Measurements from ENCODE around the gene ATG4C. TPM values are rescaled to one million over a fixed set of nuclear protein-coding genes. Genes with fewer than 3 reads are reported as not detected.

Gene ATG4C
- total and polyA plus RNA-seq, 2 of the 13 experiments (the other 11 are each of a cell fraction or from before 2014, with no cell fraction given) = 4.0 to 11.2 TPM

DNA sequence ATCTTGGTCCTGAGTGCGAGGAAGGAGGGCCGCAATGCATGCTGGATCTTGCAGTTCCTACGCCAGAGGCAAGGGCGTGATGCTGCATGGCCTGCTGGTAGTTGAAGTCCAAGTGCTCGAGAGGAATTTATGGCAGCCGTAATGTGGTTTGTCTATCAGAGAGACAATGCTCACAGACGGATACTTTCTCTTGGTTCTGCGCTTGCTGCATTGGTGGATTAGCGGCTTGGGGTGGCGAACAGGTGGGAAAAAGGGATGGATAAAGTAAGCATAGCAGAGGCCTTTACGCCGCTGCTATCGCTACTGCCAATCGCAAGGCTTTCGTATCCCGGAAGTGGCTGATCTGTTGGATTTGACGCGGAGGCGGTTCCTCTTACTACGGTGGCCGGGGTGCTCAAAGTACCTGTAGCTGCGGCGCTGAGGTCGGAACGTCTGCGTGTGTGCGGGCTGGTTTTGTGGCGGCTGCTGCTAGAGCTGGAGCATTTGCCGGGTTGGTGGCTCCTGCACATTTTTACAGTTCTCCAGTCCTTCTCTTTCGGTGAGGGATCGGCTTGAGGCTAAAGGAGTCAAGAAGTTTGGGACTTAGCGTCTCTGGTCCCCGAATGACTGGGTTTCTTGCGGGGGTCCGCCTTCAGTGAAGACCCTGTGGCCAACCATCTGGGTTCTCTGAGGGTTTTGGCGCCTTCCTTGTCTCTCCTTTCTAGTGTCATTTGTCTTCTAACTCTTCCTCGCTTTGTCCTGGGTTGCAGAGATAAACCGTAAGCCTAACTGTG lies at the start of gene ATG4C (continued):
- peak; percentile 52; the same call in 1 of the 2 replicates for TF ChIP-seq SP4 (CRISPR knock-in tag; IDR thresholded peaks at IDR 0.05)
- peak; percentile 63; the same call in 1 of the 2 replicates for TF ChIP-seq FOXK1 (CRISPR knock-in tag; IDR thresholded peaks at IDR 0.05; ENCODE audit: borderline replicate concordance, low read depth)
- peak; percentile 87 for TF ChIP-seq DMAP1 (CRISPR knock-in tag; IDR thresholded peaks at IDR 0.05)
- no peak for TF ChIP-seq CEBPZ (IDR thresholded peaks at IDR 0.05; ENCODE audit: low read length)
- peak; percentile 48 for TF ChIP-seq HDAC2 (CRISPR knock-in tag; IDR thresholded peaks at IDR 0.05)
- TF ChIP-seq ZBTB7B (CRISPR knock-in tag; IDR thresholded peaks at IDR 0.05) = peak; percentile 74
- peak; percentile 36; the same call in 1 of the 2 replicates for TF ChIP-seq GFI1 (CRISPR knock-in tag; IDR thresholded peaks at IDR 0.05; ENCODE audit: borderline replicate concordance)
- TF ChIP-seq ZNF160 (CRISPR knock-in tag; IDR thresholded peaks at IDR 0.05) = no peak
- peak; percentile 21; the same call in 1 of the 2 replicates for TF ChIP-seq RAD21 (CRISPR knock-in tag; IDR thresholded peaks at IDR 0.05)
- no peak for TF ChIP-seq EP300 (IDR thresholded peaks at IDR 0.05; ENCODE audit: low read depth in 2 of 2, low read length in 2 of 2)
- 0 out of 2 replicates have a peak, but pooled peaks have one; percentile 13 for TF ChIP-seq EP300 (CRISPR knock-in tag; IDR thresholded peaks at IDR 0.05; ENCODE audit: borderline replicate concordance)
- peak; percentile 79; the same call in 1 of the 2 replicates for TF ChIP-seq HOXA3 (CRISPR knock-in tag; IDR thresholded peaks at IDR 0.05)
- TF ChIP-seq ZNF337 (CRISPR knock-in tag; IDR thresholded peaks at IDR 0.05; ENCODE audit: borderline replicate concordance, low read depth) = no peak
- TF ChIP-seq ADNP (CRISPR knock-in tag; IDR thresholded peaks at IDR 0.05) = no peak
- TF ChIP-seq JUN (CRISPR knock-in tag; IDR thresholded peaks at IDR 0.05) = no peak
- TF ChIP-seq ELF4 (CRISPR knock-in tag; IDR thresholded peaks at IDR 0.05; ENCODE audit: borderline replicate concordance) = peak; percentile 99
- no peak for TF ChIP-seq ZNF33A (CRISPR knock-in tag; IDR thresholded peaks at IDR 0.05; ENCODE audit: borderline replicate concordance)
- TF ChIP-seq PLRG1 (conservative IDR thresholded peaks at IDR 0.05) = no peak
- peak; percentile 78 for TF ChIP-seq TEAD3 (CRISPR knock-in tag; optimal IDR thresholded peaks at IDR 0.05; ENCODE audit: borderline replicate concordance)
- peak; percentile 7; the same call in 1 of the 2 replicates for TF ChIP-seq HNF4A (CRISPR knock-in tag; IDR thresholded peaks at IDR 0.05)
- no peak for TF ChIP-seq BRF2 (CRISPR knock-in tag; IDR thresholded peaks at IDR 0.05)
- no peak for TF ChIP-seq PRPF4 (IDR thresholded peaks at IDR 0.05; ENCODE audit: low read depth, low read length, poor library complexity, severe bottlenecking)
- peak; percentile 66 for TF ChIP-seq ARNT2 (CRISPR knock-in tag; IDR thresholded peaks at IDR 0.05; ENCODE audit: low read depth)
